NB4 (cell line): ENCODE results near the gene CCDC40.

Experiments used
- CTCF ChIP-seq: IDR thresholded peaks from one replicate; pipeline ENCODE4 v1.5.1; 2012; ENCODE audit warnings: low read depth, low read length
- POLR2A ChIP-seq: IDR thresholded peaks from 2 replicates; pipeline ENCODE4 v1.6.1; 2011; ENCODE audit warnings: mild to moderate bottlenecking; ENCODE audit not compliant: insufficient read length; ENCODE audit errors: extremely low read depth

DNA sequence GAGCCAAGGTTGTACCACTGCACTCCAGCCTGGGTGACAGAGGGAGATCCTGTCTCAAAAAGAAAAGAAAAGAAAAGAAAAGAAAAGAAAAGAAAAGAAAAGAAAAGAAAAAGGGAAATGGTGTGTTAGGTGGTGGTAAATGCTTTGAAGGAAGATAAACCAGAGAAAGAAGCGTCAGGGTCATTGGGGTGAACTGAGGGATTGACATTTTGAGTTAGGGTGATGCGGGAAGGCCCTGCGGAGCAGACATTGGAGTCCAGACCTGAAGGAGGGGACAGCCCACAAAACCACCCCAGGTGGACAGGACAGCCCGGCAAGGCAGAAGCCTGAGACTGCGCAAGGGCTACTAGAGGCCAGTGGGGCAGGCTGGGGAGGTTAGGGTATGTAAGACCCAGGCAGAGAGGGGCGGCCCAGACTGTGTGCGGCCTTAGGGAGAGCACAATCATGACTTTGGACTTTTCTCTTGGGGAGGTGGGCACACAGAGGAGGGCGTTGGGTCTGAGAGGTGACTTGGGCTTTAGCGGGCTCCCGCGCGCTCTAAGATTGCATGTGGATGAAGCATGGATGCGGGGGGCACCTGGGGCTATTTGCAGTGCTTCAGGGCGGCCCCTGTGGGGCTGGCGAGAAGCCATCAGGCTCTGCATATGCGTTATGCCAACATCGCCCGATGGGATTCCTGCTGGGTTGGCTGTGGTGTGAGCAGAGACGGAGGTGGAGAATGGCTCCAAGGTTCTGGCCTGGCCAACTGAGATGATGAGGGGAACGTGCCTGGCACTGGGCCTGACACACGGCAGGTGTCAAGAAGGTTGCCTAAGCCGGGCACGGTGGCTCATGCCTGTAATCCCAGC lies 61.6 kb downstream of the CCDC40 start:
- TF ChIP-seq CTCF (no peak), POLR2A (no peak)
